Spleen (tissue), 13 donors: ENCODE results near the gene LTBP1. TPM values are rescaled to one million over a fixed set of nuclear protein-coding genes. Genes with fewer than 3 reads are reported as not detected.

ENCODE experiments used
- DNase-seq: peaks from one replicate; pipeline ENCODE4 v3.0.0-alpha.2; 2020
- H3K27ac ChIP-seq, 8 donors: fragments of 200-600 bp; sonication (generic) in 7 of 8; 1 replicate in 4 of 8; 2 replicates in 4 of 8; pipeline versions ENCODE4 v1.5.0 to v1.8.0; 2016 to 2021; ENCODE audit warnings: inconsistent platforms in 4 of 8, mild to moderate bottlenecking in 4 of 8, moderate library complexity in 1 of 8
- H3K27me3 ChIP-seq, 7 donors: fragments of 200-600 bp; sonication (generic) in 6 of 7; replicated peaks in 1 of 7; 1 replicate in 4 of 7; 2 replicates in 3 of 7; pipeline versions ENCODE4 v1.5.0 to v1.8.0; 2016 to 2021; ENCODE audit warnings: inconsistent platforms in 3 of 7, mild to moderate bottlenecking in 1 of 7
- H3K36me3 ChIP-seq, 6 donors: fragments of 200-600 bp; sonication (generic) in 5 of 6; 1 replicate in 4 of 6; 2 replicates in 2 of 6; pipeline versions ENCODE4 v1.5.0 to v1.8.0; 2016 to 2021; ENCODE audit warnings: inconsistent platforms in 2 of 6
- H3K4me1 ChIP-seq, 6 donors: fragments of 200-600 bp; sonication (generic) in 5 of 6; 1 replicate in 3 of 6; 2 replicates in 3 of 6; pipeline versions ENCODE4 v1.5.0 to v1.8.0; 2016 to 2021; ENCODE audit warnings: inconsistent platforms in 3 of 6
- H3K4me3 ChIP-seq, 8 donors: fragments of 200-600 bp; sonication (generic) in 7 of 8; 1 replicate in 4 of 8; 2 replicates in 4 of 8; pipeline versions ENCODE4 v1.5.0 to v1.8.0; 2016 to 2021; ENCODE audit warnings: inconsistent platforms in 4 of 8, mild to moderate bottlenecking in 4 of 8, moderate library complexity in 2 of 8
- H3K9me3 ChIP-seq, 8 donors: fragments of 200-600 bp; sonication (generic) in 7 of 8; 1 replicate in 4 of 8; 2 replicates in 4 of 8; pipeline versions ENCODE4 v1.5.0 to v1.8.0; 2016 to 2021; ENCODE audit warnings: inconsistent platforms in 4 of 8
- CTCF ChIP-seq, 11 experiments: fragments of 200-600 bp in 7 of 11; fragments of 450-650 bp in 4 of 11; sonication (generic) in 4 of 11; IDR thresholded peaks in 8 of 11; conservative IDR thresholded peaks in 3 of 11; 1 replicate in 7 of 11; 2 replicates in 4 of 11; pipeline versions ENCODE4 v1.4.0 to v1.8.0; 2016 to 2021; ENCODE audit warnings: antibody characterized with exemption in 11 of 11, inconsistent platforms in 4 of 11, mild to moderate bottlenecking in 1 of 11
- POLR2A ChIP-seq, 3 donors: fragments of 450-650 bp; IDR thresholded peaks; one replicate each; pipeline ENCODE4 v1.5.1; 2017; ENCODE audit warnings: antibody characterized with exemption in 3 of 3, mild to moderate bottlenecking in 1 of 3
- POLR2AphosphoS5 ChIP-seq, 3 donors: sonication (generic); formaldehyde crosslinking; IDR thresholded peaks; one replicate each; pipeline ENCODE4 v1.5.1; 2017; ENCODE audit warnings: antibody characterized with exemption in 3 of 3
- WGBS, 5 donors: extraction: QIAGEN DNeasy Blood & Tissue Kit in 3 of 5; methylation state at CpG; one replicate each; pipeline versions ENCODE4 v1.1.5 to v1.1.7; 2013 to 2018; 5-methylcytosine and 5-hydroxymethylcytosine counted together
- intact Hi-C: fragments of 100-400 bp; cut with DNase I; formaldehyde crosslinking; loops from one replicate; pipeline ENCODE4 v1.15.0; 2023; ENCODE audit warnings: low total_unique reads
- long read RNA-seq, 2 donors: transcript quantifications; one replicate each; lab custom pipeline, GENCODE V29; 2026
- polyA plus RNA-seq, 3 donors: library from polyadenylated mRNA; stranded (reverse); fragments of 200-250 nt; gene quantifications; one replicate each; pipeline ENCODE4 v1.2.1, GENCODE V29; 2013
- total RNA-seq, 7 donors: library from RNA; depleted of rRNA in 3 of 7; stranded (reverse); fragments of >200 nt in 3 of 7; fragmentation: NEBNext Ultra II Directional in 4 of 7; extraction: Animal tissue kit (Norgen Biotek cat#: 25700) in 4 of 7; gene quantifications; one replicate each; pipeline versions ENCODE4 v1.1.0 to v1.2.1, GENCODE V29; 2016 to 2021
- donor health status: healthy with polysubstance abuse.
- donor health status: DM: no; HTN: no; CAD: no; lungs with moderate emphysema.
- donor health status: DM: no; HTN: no; CAD: no.
- donor health status: Bipolar disorder and iron deficiency.
- donor health status: healthy.
- donor health status: DM: no; HTN: no; CAD: no.
- donor health status: DM: yes; HTN: yes; CAD: no.

LTBP1 gene
- total RNA-seq (10 to 100 TPM in 6 of 7 donors, 1 to 10 TPM in 1; 7.4 to 28.0 (median 14.0) TPM), polyA plus RNA-seq (10 to 100 TPM in 1 of 3 donors, 1 to 10 TPM in 2; 6.8 to 15.2 (median 7.6) TPM)
- long read RNA-seq, donor 1, result 0 reads
- long read RNA-seq, donor 2, partial matches to known transcripts, result 5 of 5 reads
- long read RNA-seq, donor 2, other reads (novel, unspliced or antisense), result 0 of 5 reads

- H3K27me3 ChIP-seq, result peaks cover 0 to 64% (median 16%) of the 10 kb centered on the region in 7 donors
- no peak for TF ChIP-seq POLR2A (IDR thresholded peaks at IDR 0.05)
- TF ChIP-seq CTCF (IDR thresholded peaks at IDR 0.05 in 8 of 11, conservative IDR thresholded peaks at IDR 0.05 in 3 of 11), result peak in 10 of 11 experiments; percentile 31 to 77 (median 62)
- TF ChIP-seq POLR2AphosphoS5 (IDR thresholded peaks at IDR 0.05), result peak in 2 of 3 donors; percentile 32 to 54
- peak; percentile 88 for DNase-seq
- no peaks in the 10 kb centered on the region for H3K9me3 ChIP-seq
- no peaks in the 10 kb centered on the region for H3K36me3 ChIP-seq
- intact Hi-C loops, result no loop called here
- H3K4me3 ChIP-seq, result peak within 1 kb of the TSS; percentile 56 to 91 (median 87)
- peaks cover 0 to 32% (median 19%) of the 10 kb centered on the region in 6 donors for H3K4me1 ChIP-seq
- WGBS, 5 donors, result 0 to 1% (median 0%) methylated on average over 22 to 68 of the region's 68 CpGs
- peak within 1 kb of the TSS in 6 of 8 donors; percentile 29 to 76 (median 56) for H3K27ac ChIP-seq
Observed at GRCh38 chr2:32946314-32947075, at the start of gene LTBP1. Gene LTBP1 (plus strand): TSS chr2:32946953. CDS start chr2:32947325, 372 bp downstream.

- intact Hi-C loops, result no loop called here
- DNase-seq, result no peak
- WGBS, 5 donors, result 81 to 88% (median 83%) methylated on average over 12 of the region's 12 CpGs
- Histone ChIP-seq H3K36me3 (no peaks in the 10 kb centered on the region), H3K9me3 (peaks cover 0 to 7% (median 0%) of the 10 kb centered on the region in 8 donors), H3K4me1 (peaks cover 0 to 5% (median 0%) of the 10 kb centered on the region in 6 donors), H3K4me3 (no peak overlapping the region), H3K27me3 (peaks cover 0 to 19% (median 0%) of the 10 kb centered on the region in 7 donors), H3K27ac (no peak overlapping the region)
- TF ChIP-seq POLR2AphosphoS5 (IDR thresholded peaks at IDR 0.05) (no peak), POLR2A (IDR thresholded peaks at IDR 0.05) (no peak), CTCF (IDR thresholded peaks at IDR 0.05 in 8 of 11, conservative IDR thresholded peaks at IDR 0.05 in 3 of 11) (no peak)
Observed at GRCh38 chr2:32900246-32900973, 46.3 kb upstream of the LTBP1 start.

- Histone ChIP-seq H3K27ac (no peak overlapping the region), H3K4me3 (no peak overlapping the region), H3K27me3 (peaks cover 0 to 19% (median 0%) of the 10 kb centered on the region in 7 donors), H3K4me1 (no peaks in the 10 kb centered on the region), H3K36me3 (no peaks in the 10 kb centered on the region), H3K9me3 (peaks cover 0 to 7% (median 0%) of the 10 kb centered on the region in 8 donors)
- WGBS, 5 donors, result 57 to 79% (median 71%) methylated on average over 7 of the region's 7 CpGs
- intact Hi-C loops, result no loop called here
- no peak for DNase-seq
- TF ChIP-seq CTCF (IDR thresholded peaks at IDR 0.05 in 8 of 11, conservative IDR thresholded peaks at IDR 0.05 in 3 of 11) (no peak), POLR2A (IDR thresholded peaks at IDR 0.05) (no peak), POLR2AphosphoS5 (IDR thresholded peaks at IDR 0.05) (no peak)
Observed at GRCh38 chr2:32901313-32901712, 45.4 kb upstream of the LTBP1 start.
